SK-N-DZ (cell line): ENCODE measurements around the gene LRRC10B.

Source experiments
- DNase-seq: peaks from one replicate; pipeline ENCODE4 v3.0.0-alpha.2; 2015; ENCODE audit warnings: low spot score

Gene LRRC10B

GRCh38 chr11:61486011-61486620 lies 22.4 kb upstream of the LRRC10B start:
- DNase-seq, result no peak

- DNase-seq, result no peak
Measured at GRCh38 chr11:61486779-61487178, 21.8 kb upstream of the LRRC10B start.

- DNase-seq, result no peak
Measured at GRCh38 chr11:61487342-61488025, 21.1 kb upstream of the LRRC10B start.

- peak; percentile 76 for DNase-seq
Measured at GRCh38 chr11:61488651-61489291, 19.8 kb upstream of the LRRC10B start.

- DNase-seq, result peak; percentile 78
Measured at GRCh38 chr11:61489833-61490721, 18.5 kb upstream of the LRRC10B start.

GRCh38 chr11:61491736-61492395 lies 16.7 kb upstream of the LRRC10B start:
- no peak for DNase-seq

- peak; percentile 57 for DNase-seq
Measured at GRCh38 chr11:61494381-61494961, 14.1 kb upstream of the LRRC10B start.

GRCh38 chr11:61495801-61496601 lies 12.5 kb upstream of the LRRC10B start:
- peak; percentile 76 for DNase-seq

- DNase-seq, result no peak
Measured at GRCh38 chr11:61496602-61497400, 11.7 kb upstream of the LRRC10B start.

GRCh38 chr11:61497473-61497872 lies 11.1 kb upstream of the LRRC10B start:
- no peak for DNase-seq

- DNase-seq, result no peak
Measured at GRCh38 chr11:61497876-61498275, 10.7 kb upstream of the LRRC10B start.

- DNase-seq, result peak; percentile 74
Measured at GRCh38 chr11:61498767-61499341, 9.7 kb upstream of the LRRC10B start.

GRCh38 chr11:61499816-61500491 lies 8.6 kb upstream of the LRRC10B start:
- DNase-seq, result no peak

- no peak for DNase-seq
Measured at GRCh38 chr11:61502522-61502921, 6.0 kb upstream of the LRRC10B start.

- DNase-seq, result no peak
Measured at GRCh38 chr11:61503135-61503770, 5.3 kb upstream of the LRRC10B start.

- DNase-seq, result no peak
Measured at GRCh38 chr11:61505106-61505505, 3.4 kb upstream of the LRRC10B start.

GRCh38 chr11:61505640-61506155 lies 2.9 kb upstream of the LRRC10B start:
- DNase-seq, result no peak
